ENCODE data around the gene B9D1. TPM values are rescaled to one million over a fixed set of nuclear protein-coding genes. Genes with fewer than 3 reads are reported as not detected.

The B9D1 gene
- total and polyA plus RNA-seq, 2 experiments from 2014 or later, result 35.2 to 63.5 TPM

- no peak overlapping the region for H3K4me3 Mint-ChIP-seq
- no peaks in the 10 kb centered on the region; the same call in 1 of the 2 replicates for H4K20me1 ChIP-seq (replicated peaks; ENCODE audit: insufficient read depth)
- no peak overlapping the region for H3K27ac ChIP-seq (ENCODE audit: low read depth)
- DNase-seq (ENCODE audit: low spot score) (no peak), ATAC-seq (peak; percentile 55)
- H3K9me2 ChIP-seq (ENCODE audit: insufficient read depth), result no peaks in the 10 kb centered on the region
- no peaks in the 10 kb centered on the region for H3K4me1 ChIP-seq (ENCODE audit: insufficient read depth)
- H3K27me3 ChIP-seq (ENCODE audit: insufficient read depth), result no peaks in the 10 kb centered on the region
- peaks cover 4% of the 10 kb centered on the region for H3K27me3 Mint-ChIP-seq (ENCODE audit: insufficient read depth, low read depth, poor library complexity)
- H3K36me3 Mint-ChIP-seq (ENCODE audit: low read depth), result peaks cover 33% of the 10 kb centered on the region
- no peaks in the 10 kb centered on the region for H3F3A ChIP-seq (replicated peaks; ENCODE audit: low read depth)
- no peak overlapping the region for H2AFZ ChIP-seq
- H3K36me3 ChIP-seq (ENCODE audit: insufficient read depth), result peaks cover 5% of the 10 kb centered on the region; the same call in 1 of the 2 replicates
- TF ChIP-seq NANOG (IDR thresholded peaks at IDR 0.05; ENCODE audit: borderline replicate concordance) (no peak), JUNB (IDR thresholded peaks at IDR 0.05; ENCODE audit: unreplicated experiment) (no peak), POLR2AphosphoS5 (IDR thresholded peaks at IDR 0.05; ENCODE audit: low read depth) (no peak), ZNF462 (CRISPR knock-in tag; IDR thresholded peaks at IDR 0.05) (no peak), ZNF114 (CRISPR knock-in tag; IDR thresholded peaks at IDR 0.05) (no peak), ZNF331 (CRISPR knock-in tag; IDR thresholded peaks at IDR 0.05; ENCODE audit: low read depth) (no peak), ETS1 (IDR thresholded peaks at IDR 0.05) (no peak), REST (IDR thresholded peaks at IDR 0.05; ENCODE audit: unreplicated experiment) (no peak), STAT1 (IDR thresholded peaks at IDR 0.05; ENCODE audit: unreplicated experiment) (no peak), EZH2 (IDR thresholded peaks at IDR 0.05; ENCODE audit: low read depth, unreplicated experiment) (no peak), EZH2phosphoT487 (IDR thresholded peaks at IDR 0.05; ENCODE audit: unreplicated experiment) (no peak), CREB1 (CRISPR knock-in tag; IDR thresholded peaks at IDR 0.05; ENCODE audit: low read depth) (no peak)
- TF ChIP-seq, protein P1, sequence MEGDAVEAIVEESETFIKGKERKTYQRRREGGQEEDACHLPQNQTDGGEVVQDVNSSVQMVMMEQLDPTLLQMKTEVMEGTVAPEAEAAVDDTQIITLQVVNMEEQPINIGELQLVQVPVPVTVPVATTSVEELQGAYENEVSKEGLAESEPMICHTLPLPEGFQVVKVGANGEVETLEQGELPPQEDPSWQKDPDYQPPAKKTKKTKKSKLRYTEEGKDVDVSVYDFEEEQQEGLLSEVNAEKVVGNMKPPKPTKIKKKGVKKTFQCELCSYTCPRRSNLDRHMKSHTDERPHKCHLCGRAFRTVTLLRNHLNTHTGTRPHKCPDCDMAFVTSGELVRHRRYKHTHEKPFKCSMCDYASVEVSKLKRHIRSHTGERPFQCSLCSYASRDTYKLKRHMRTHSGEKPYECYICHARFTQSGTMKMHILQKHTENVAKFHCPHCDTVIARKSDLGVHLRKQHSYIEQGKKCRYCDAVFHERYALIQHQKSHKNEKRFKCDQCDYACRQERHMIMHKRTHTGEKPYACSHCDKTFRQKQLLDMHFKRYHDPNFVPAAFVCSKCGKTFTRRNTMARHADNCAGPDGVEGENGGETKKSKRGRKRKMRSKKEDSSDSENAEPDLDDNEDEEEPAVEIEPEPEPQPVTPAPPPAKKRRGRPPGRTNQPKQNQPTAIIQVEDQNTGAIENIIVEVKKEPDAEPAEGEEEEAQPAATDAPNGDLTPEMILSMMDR (conservative IDR thresholded peaks at IDR 0.05; ENCODE audit: low read depth in 2 of 2), result no peak
- H3K4me1 Mint-ChIP-seq, result peaks cover 6% of the 10 kb centered on the region; the same call in 2 of the 3 replicates
- no peaks in the 10 kb centered on the region for H3K79me2 ChIP-seq (replicated peaks; ENCODE audit: insufficient read depth)
- no peak overlapping the region for H3K4me3 ChIP-seq
- no peak overlapping the region for H3K4me2 ChIP-seq
- peak overlapping the region; percentile 27; the same call in 1 of the 2 replicates for H3K27ac Mint-ChIP-seq
- H3K9me3 Mint-ChIP-seq, result peaks cover 19% of the 10 kb centered on the region
Observed at GRCh38 chr17:19328441-19329061, 34.0 kb downstream of the B9D1 start.
